ENCODE results near the gene CDC37. TPM values are rescaled to one million over a fixed set of nuclear protein-coding genes. Genes with fewer than 3 reads are reported as not detected.

The CDC37 gene
- total RNA-seq, 2 donors from 2014 or later = 148 to 172 TPM

GRCh38 chr19:10390652-10391286 is 12.6 kb downstream of the CDC37 start:
- no peak overlapping the region for H3K27ac Mint-ChIP-seq
- Histone ChIP-seq H3K9me3 (ENCODE audit: control insufficient read depth, low read length) (no peaks in the 10 kb centered on the region), H3K4me3 (ENCODE audit: low read length) (no peak overlapping the region), H3K4me1 (ENCODE audit: control insufficient read depth, insufficient read depth, low read length) (no peaks in the 10 kb centered on the region), H3K27me3 (ENCODE audit: control insufficient read depth, insufficient read depth, low read length, poor library complexity, severe bottlenecking) (no peaks in the 10 kb centered on the region), H3K27ac (ENCODE audit: low read depth, low read length) (no peak overlapping the region), H3K36me3 (ENCODE audit: control insufficient read depth, insufficient read depth, low read length) (peaks cover 41% of the 10 kb centered on the region), H3K9ac (ENCODE audit: extremely low read depth, low read length, poor library complexity, severe bottlenecking) (no peak overlapping the region)
- WGBS, 2 experiments (ENCODE audit: insufficient coverage in 1 of 2, insufficient read length in 1 of 2) = 69 to 82% methylated on average over 4 to 9 of the region's 9 CpGs
- peaks cover 2% of the 10 kb centered on the region for H3K4me1 Mint-ChIP-seq
- peak; percentile 88 for TF ChIP-seq CTCF (conservative IDR thresholded peaks at IDR 0.05)
- H3K36me3 Mint-ChIP-seq (ENCODE audit: low read depth) = peaks cover 31% of the 10 kb centered on the region
- H3K27me3 Mint-ChIP-seq (ENCODE audit: insufficient read depth) = peaks cover 5% of the 10 kb centered on the region
- no peak overlapping the region for H3K4me3 Mint-ChIP-seq
- H3K9me3 Mint-ChIP-seq = no peaks in the 10 kb centered on the region
- peak; percentile 93 for DNase-seq

- H3K4me3 Mint-ChIP-seq = no peak overlapping the region
- Histone ChIP-seq H3K4me3 (ENCODE audit: low read length) (no peak overlapping the region), H3K9ac (ENCODE audit: extremely low read depth, low read length, poor library complexity, severe bottlenecking) (no peak overlapping the region), H3K36me3 (ENCODE audit: control insufficient read depth, insufficient read depth, low read length) (peaks cover 35% of the 10 kb centered on the region), H3K27ac (ENCODE audit: low read depth, low read length) (no peak overlapping the region), H3K27me3 (ENCODE audit: control insufficient read depth, insufficient read depth, low read length, poor library complexity, severe bottlenecking) (no peaks in the 10 kb centered on the region), H3K4me1 (ENCODE audit: control insufficient read depth, insufficient read depth, low read length) (no peaks in the 10 kb centered on the region), H3K9me3 (ENCODE audit: control insufficient read depth, low read length) (no peaks in the 10 kb centered on the region)
- peaks cover 25% of the 10 kb centered on the region for H3K36me3 Mint-ChIP-seq (ENCODE audit: low read depth)
- no peaks in the 10 kb centered on the region for H3K9me3 Mint-ChIP-seq
- peak; percentile 63 for TF ChIP-seq CTCF (conservative IDR thresholded peaks at IDR 0.05)
- peaks cover 5% of the 10 kb centered on the region for H3K27me3 Mint-ChIP-seq (ENCODE audit: insufficient read depth)
- peak; percentile 79 for DNase-seq
- 80 to 83% methylated on average over 11 to 12 of the region's 12 CpGs for WGBS, 2 experiments (ENCODE audit: insufficient coverage in 1 of 2, insufficient read length in 1 of 2)
- peaks cover 2% of the 10 kb centered on the region for H3K4me1 Mint-ChIP-seq
- H3K27ac Mint-ChIP-seq = peak overlapping the region; percentile 76
Observed at GRCh38 chr19:10389863-10390262, 13.5 kb downstream of the CDC37 start.

GRCh38 chr19:10388957-10389356 is 14.4 kb downstream of the CDC37 start:
- peaks cover 20% of the 10 kb centered on the region for H3K36me3 Mint-ChIP-seq (ENCODE audit: low read depth)
- H3K4me3 ChIP-seq (ENCODE audit: low read length) = no peak overlapping the region
- no peaks in the 10 kb centered on the region for H3K27me3 ChIP-seq (ENCODE audit: control insufficient read depth, insufficient read depth, low read length, poor library complexity, severe bottlenecking)
- H3K9ac ChIP-seq (ENCODE audit: extremely low read depth, low read length, poor library complexity, severe bottlenecking) = no peak overlapping the region
- peaks cover 28% of the 10 kb centered on the region for H3K36me3 ChIP-seq (ENCODE audit: control insufficient read depth, insufficient read depth, low read length)
- no peak overlapping the region for H3K4me3 Mint-ChIP-seq
- H3K27ac Mint-ChIP-seq = peak overlapping the region; percentile 52
- H3K9me3 Mint-ChIP-seq = no peaks in the 10 kb centered on the region
- H3K27ac ChIP-seq (ENCODE audit: low read depth, low read length) = no peak overlapping the region
- TF ChIP-seq CTCF (conservative IDR thresholded peaks at IDR 0.05) = peak; percentile 96
- H3K27me3 Mint-ChIP-seq (ENCODE audit: insufficient read depth) = peaks cover 5% of the 10 kb centered on the region
- 2 to 9% methylated on average over 3 of the region's 3 CpGs for WGBS, 2 experiments (ENCODE audit: insufficient coverage in 1 of 2, insufficient read length in 1 of 2)
- no peaks in the 10 kb centered on the region for H3K4me1 ChIP-seq (ENCODE audit: control insufficient read depth, insufficient read depth, low read length)
- peaks cover 2% of the 10 kb centered on the region for H3K4me1 Mint-ChIP-seq
- no peaks in the 10 kb centered on the region for H3K9me3 ChIP-seq (ENCODE audit: control insufficient read depth, low read length)
- peak; percentile 97 for DNase-seq
